Transverse colon (tissue), 4 donors: ENCODE measurements around the gene RAPGEF6.
"Not testable (repeated sequence)": the region's sequence is repeated elsewhere in the genome, so short reads cannot be mapped to it uniquely, and the experiment has no call there.

Source experiments
- EP300 ChIP-seq: sonication (generic); formaldehyde crosslinking; IDR thresholded peaks from one replicate; pipeline ENCODE4 v1.6.1; 2017; ENCODE audit warnings: antibody characterized with exemption, low read depth
- POLR2AphosphoS5 ChIP-seq, 3 donors: sonication (generic); formaldehyde crosslinking; IDR thresholded peaks; one replicate each; pipeline ENCODE4 v1.6.1; 2016; ENCODE audit warnings: antibody characterized with exemption in 3 of 3
- TF ChIP-seq, protein P1 (sequence below), 5 experiments: fragments of 200-600 bp in 3 of 5; fragments of 450-650 bp in 2 of 5; sonication (generic) in 3 of 5; IDR thresholded peaks; 1 replicate in 2 of 5; 2 replicates in 3 of 5; pipeline ENCODE4 v1.5.1; 2016 to 2017; ENCODE audit warnings: antibody characterized with exemption in 5 of 5, inconsistent platforms in 3 of 5, mild to moderate bottlenecking in 2 of 5, moderate library complexity in 1 of 5

DNA sequence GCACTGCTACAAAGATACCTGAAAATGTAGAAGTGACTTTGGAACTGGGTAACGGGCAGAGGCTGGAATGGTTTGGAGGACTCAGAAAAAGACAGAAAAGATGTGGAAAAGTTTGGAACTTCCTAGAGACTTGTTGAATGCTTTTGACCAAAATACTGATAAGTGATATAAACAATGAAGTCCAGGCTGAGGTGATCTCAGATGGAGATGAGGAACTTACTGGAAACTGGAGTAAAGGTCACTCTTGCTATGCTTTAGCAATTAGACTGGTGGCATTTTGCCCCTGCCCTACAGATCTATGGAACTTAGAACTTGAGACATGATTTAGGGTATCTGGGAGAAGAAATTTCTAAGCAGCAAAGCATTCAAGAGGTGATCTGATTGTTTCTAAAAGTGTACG, 41.6 kb downstream of the RAPGEF6 start:
- not testable (repeated sequence) for TF ChIP-seq EP300; POLR2AphosphoS5 (IDR thresholded peaks at IDR 0.05)
- TF ChIP-seq, protein P1, sequence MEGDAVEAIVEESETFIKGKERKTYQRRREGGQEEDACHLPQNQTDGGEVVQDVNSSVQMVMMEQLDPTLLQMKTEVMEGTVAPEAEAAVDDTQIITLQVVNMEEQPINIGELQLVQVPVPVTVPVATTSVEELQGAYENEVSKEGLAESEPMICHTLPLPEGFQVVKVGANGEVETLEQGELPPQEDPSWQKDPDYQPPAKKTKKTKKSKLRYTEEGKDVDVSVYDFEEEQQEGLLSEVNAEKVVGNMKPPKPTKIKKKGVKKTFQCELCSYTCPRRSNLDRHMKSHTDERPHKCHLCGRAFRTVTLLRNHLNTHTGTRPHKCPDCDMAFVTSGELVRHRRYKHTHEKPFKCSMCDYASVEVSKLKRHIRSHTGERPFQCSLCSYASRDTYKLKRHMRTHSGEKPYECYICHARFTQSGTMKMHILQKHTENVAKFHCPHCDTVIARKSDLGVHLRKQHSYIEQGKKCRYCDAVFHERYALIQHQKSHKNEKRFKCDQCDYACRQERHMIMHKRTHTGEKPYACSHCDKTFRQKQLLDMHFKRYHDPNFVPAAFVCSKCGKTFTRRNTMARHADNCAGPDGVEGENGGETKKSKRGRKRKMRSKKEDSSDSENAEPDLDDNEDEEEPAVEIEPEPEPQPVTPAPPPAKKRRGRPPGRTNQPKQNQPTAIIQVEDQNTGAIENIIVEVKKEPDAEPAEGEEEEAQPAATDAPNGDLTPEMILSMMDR (IDR thresholded peaks at IDR 0.05), result not testable (repeated sequence)
